GM19035 (cell line): ENCODE measurements around the gene SEC22A.

Experiments used
- ATAC-seq: cut with Tn5 transposase; IDR thresholded peaks from one replicate; pipeline ENCODE4 v1.9.1; 2021; ENCODE audit not compliant: unreplicated experiment

The SEC22A gene

DNA sequence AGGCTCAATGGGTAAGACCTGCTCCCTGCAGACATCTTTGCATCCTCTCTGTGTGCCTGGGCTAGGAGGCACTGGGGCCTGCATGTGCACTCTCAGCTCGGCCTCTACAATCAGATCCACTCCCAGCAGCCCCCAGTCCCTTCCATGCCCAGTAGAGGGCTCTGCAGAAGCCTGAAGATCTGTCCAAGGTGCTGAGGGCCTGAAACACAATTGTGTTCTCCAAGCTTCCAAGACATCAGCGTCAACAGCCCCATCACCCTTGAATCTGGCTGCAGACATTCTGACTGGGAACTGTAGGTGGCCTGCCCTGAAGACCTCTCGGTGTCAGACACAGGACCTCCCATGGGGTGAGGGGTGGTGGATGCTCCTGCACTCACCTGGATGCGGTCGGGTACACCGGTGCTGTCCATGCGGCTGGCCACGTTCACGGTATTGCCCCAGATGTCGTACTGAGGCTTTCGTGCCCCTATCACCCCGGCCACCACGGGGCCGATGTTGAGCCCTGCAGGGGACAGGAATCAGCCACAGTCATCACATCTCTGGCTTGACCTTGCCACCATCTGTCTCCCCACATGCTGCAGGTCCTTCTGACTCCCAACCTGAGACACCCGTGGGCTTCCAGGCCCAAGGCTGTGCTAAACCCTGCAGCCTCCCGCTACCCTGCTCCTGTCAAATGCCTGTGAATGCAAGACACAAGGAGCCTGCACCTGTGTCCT, 84.7 kb downstream of the SEC22A start:
- ATAC-seq = peak; percentile 67

DNA sequence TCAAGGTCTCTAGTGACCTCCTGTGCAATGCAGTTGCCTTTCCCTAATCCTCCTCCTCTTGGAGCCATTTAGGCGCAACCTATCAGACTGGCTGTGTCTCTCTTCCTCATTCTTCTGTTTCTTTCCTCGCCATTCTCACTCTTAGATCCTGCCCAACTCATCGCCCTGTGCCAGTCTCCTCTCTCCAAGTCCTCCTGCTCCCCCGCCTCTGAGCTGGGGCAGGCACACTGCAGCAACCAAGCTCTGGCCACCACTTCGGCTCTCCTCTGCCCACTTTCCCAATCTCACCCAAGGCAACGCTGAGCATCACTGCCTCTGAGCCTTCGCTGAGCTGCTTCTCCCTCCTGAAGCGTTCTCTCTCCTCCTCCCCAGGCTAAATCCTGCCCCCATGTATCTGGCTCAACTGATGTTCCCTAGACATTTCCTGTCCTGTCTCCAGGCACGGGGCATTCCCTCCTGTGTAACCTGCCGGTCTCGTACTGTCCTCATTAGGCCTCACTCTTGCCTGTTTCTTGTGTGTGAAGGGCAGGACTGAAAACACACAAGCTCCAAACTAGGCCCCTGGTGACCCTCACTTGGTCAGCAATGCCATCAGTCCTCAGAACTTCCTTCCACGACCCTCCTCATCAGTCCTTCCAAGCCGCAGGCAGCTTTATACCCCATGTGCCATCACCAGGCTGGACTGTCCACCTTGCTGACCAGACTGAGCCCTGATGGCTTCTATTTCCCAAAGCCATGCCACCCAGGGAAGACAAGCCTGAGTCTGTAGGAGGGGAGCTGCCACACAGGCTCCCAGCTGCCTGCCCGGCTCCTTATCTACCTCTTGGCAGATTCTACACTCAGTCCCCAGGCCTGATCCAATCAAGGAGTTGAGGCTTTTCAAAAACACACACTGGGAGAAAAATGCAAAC, 85.6 kb downstream of the SEC22A start:
- ATAC-seq = no peak

DNA sequence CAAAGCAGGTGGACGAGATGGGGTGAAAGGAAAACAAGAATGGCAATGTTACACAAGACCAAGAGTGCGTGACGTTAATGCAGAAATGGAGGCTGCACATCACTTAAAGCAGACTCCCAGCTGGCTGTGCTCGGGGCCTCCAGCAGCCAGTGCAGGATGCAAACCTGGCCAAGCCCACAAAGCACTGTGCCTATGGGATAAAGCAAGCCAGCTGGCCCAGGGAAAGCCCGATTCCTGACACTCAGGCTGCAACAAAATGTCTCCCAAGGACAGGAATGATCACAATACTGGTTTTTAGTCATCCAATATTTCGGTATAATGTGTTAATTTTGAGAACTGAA, 86.2 kb downstream of the SEC22A start:
- ATAC-seq = no peak

DNA sequence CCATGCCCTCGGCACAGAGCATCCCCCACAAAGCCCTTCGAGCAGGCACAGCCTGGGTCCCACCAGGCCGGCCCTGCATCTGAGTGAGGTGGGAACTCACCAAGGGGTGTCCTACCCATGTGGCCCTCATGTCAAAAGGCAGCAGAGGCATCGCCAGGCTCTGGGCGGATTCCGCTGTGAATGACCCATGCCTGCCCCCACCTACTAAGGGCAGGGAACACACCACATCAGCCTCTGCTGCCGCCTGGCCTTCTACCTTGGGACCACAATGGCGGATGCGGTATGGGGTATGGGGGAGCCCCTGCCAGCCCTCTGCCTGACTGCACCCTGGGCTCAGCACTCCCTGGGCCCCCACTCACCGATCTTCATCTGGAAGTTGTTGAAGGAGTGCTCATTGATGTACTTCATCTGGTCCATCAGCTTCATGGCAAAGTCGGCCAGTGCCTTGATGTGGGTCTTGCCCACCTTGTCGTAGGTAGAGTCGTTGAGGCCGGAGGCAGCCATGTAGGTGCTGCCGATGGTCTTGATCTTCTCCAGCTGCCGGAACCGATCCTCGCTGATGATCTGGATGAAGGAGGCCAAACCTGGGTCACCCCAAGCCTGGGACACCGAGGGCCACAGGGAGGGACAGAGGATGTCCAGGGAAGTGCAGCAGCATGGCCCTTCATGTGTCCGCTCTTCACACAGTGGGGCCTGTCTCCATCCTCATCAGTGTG, 87.8 kb downstream of the SEC22A start:
- no peak for ATAC-seq

DNA sequence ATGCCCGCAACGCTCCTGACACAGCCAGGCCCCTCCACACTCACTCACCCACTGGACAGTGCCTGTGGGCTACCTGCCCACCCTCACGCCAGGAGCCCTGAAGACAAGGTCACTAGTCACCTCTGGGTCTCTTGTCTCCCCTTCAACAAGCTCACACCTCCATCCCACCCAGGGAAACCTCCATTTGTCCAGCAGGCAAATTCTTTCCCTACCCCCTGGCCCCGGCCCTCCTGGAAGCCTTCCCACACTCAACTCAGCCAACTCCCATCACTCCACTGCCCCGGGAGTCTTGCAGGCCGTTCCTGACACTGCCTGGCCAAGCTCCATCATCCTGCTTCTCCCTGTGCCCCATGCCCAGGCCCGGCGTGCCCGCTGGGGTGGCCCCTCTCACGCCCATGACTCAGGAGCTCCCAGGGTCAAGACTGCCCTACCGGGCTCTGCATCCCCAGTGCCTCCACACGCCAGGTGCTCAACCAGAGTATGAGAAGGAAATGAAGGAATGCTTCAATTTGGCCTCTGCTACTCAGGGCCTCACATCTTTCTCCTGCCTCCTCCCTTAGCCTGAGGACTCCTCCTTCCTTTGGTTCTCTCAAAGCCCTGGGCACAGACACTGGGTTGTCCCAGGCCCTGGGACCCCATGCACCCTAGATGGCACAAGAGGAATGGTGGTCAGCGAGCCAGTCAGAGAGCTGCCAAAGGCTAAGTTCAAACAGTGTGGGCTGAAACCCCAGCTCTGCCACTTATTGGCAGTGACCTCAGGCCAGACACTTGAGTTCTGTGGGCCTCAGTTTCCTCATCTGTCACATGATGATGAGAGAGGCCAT, 88.6 kb downstream of the SEC22A start:
- no peak for ATAC-seq

DNA sequence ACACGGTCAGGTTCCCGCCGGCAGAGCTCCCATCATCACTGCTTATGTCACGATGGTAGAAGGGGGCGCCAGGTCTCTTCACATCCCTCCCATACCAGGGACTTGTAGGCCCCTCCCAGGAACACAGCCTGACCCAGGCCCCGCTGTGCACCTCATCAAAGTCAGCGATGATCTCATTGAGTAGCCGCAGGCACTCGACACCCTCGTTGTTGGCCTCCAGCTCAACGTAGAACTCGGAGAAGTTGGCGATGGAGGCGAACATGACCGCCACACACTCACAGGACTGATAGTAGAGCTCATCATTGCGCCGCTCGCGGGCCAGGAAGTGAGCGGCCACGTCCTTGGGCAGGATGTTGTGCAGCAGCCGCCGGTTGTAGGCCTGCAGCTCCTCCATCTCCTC, 89.2 kb downstream of the SEC22A start:
- no peak for ATAC-seq

DNA sequence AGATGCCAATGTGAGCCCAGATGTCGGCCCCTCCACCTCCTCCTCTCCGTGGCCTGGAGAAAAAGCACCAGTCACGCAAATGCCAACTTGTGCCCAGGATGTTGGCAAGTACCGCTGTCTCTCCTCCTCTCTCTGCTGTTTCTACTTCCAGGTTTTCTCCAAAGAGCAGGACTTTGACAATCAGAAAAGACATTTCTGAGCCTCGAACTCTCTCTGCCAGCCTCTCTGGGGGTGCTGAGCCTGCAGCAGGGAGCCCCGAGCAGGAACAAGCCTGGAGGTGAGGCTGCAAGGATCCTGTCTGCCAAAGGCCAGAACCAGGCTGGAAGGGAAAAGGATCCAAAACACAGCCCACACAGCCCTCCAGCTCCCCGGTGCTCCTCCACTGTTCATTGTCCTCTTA, 89.7 kb downstream of the SEC22A start:
- ATAC-seq = no peak

DNA sequence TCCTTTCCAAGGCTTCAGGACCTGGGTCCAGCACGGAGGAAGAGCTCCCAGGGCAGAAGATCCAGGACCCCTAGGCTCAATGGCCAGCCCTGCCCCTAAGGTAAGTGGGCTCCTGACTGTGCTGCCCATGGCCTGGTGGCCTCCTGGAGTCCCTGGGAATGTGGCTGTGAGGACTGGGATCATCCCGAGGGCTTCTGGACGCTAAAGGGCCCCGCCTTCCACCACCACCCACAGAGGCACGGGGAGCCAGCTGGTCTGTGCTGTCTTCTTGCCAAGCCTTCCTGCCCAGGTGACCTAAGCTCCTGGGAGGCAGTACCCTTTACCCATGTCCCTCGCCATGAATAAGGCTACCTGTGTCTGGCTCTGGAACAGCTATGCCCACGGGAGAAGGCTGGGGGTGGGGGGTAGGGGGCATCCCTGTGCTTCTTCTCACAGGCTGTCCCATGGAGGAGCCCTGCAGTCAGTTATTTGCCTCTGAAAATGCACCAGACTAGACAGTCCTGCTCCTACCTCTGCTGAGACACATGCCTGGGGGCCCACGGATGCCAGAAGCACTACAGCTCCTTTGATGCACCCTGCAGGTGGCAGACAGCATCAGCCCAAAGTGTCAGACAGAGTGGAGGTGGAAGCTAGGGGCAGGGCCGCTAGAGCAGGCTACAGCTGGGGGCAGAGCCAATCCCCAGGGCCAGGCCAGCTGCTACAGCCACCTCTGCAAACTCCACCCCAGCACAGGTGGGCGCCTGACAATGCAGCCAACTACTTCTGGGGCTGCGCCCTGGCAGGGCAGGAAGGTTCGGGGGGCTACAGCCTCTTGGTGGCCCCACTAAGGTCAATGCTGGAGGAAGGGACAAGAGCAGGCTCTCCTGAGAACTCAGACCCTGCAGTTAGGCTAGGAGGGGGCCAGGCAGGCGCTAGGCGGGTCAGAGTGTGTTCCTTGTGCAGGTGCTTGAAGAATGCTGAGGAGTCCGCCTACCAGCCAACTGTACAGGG, 90.9 kb downstream of the SEC22A start:
- ATAC-seq = no peak

DNA sequence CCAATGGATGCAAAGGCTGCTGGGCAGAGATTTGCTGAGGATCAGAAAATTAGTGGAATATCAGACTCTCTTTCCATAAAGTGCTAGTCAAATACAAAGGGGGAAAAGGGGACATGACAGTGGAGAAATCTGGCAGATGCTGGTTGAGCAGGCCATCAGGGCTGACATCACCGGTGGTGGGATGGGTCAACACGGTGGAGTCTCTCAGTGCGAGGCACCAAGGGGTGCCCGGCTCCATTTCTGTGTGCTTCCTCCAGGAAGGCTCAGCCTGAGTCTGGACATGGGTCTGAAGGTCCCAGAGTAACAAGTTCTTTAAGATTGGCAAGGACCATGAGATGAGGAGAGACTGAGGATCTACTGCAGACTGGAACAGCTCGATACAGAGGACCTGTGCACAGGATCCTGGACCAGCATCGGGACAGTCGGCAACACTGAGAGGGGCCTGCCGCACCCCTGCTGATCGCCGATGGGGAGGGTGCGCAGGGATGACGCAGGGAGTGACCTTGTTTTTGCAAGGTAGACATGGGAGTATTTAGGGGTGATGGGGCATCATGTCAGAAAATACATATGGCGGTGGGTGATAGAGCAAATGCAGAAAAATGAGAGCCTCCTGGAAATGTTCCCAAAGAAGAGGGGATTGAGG, 92.7 kb downstream of the SEC22A start:
- no peak for ATAC-seq

DNA sequence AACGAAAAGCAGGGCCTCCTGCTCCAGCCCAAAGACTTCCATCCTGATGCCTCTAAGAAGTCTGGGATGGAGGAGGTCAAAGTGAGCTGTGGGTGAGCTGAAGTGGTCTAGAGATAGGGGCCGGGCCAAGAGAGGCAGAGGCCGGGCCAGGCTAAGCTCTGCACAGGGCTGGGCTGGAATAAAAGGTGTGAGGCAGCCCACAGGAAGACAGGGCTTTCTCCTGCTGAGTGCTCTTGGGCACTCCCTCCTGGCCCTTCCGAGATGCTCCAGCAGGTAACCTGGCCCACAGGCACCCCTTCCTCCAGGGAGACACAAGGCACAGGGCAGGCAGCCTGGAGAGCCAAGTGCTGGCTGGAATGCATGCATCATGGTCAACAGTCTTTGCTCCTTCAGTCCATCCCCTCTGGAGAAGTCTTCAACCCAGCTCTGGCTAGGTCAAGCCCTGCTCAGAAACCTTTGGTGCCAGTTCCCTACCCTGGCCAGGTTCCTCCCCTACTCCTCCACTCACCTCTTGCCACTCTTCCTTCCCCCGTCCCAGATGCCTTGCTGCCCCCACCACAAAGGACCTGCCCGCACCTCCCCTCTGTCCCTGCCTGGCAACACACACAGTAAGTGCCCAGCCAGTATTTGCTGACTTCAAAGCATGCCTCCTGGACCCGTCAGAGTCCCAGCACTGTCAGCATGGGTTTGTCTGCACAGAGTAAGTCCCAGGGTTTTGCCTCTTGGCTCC, 93.6 kb downstream of the SEC22A start:
- no peak for ATAC-seq

DNA sequence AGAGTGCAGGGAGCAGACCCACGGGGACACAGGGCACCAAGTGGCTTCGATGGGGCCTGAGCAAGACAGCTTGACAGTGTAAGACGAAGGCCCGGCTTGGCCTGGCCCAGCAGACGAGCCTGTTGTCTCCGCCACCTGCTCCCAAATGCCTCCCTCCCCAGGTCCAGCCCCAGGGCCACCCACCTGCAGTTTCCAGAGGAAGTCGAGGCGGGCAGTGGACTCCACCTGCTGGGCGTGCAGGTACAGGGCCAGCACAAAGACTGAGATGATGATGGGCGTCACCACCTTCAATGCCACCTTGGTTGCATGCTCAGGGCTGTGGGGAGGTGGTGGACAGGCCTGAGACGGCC, 94.1 kb downstream of the SEC22A start:
- no peak for ATAC-seq

DNA sequence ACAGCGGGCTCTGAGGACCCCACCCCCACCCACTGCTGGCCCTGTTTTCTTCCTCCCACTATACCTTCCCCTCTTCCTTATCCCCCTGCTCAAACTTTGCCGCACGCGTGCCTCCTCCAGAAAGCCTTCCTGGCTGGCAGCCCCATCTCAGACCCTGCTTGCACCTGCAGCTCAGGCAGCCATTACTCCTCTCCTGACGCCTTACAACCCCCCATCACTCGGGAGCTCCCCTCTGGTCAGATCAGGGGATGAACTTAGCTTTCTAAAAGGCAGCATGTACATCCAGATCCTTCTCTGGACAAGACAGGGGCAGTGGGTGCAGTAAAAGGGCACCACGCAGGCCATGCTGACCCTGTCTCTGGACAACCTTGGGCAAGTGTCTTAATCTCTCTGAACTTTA, 94.5 kb downstream of the SEC22A start:
- no peak for ATAC-seq

DNA sequence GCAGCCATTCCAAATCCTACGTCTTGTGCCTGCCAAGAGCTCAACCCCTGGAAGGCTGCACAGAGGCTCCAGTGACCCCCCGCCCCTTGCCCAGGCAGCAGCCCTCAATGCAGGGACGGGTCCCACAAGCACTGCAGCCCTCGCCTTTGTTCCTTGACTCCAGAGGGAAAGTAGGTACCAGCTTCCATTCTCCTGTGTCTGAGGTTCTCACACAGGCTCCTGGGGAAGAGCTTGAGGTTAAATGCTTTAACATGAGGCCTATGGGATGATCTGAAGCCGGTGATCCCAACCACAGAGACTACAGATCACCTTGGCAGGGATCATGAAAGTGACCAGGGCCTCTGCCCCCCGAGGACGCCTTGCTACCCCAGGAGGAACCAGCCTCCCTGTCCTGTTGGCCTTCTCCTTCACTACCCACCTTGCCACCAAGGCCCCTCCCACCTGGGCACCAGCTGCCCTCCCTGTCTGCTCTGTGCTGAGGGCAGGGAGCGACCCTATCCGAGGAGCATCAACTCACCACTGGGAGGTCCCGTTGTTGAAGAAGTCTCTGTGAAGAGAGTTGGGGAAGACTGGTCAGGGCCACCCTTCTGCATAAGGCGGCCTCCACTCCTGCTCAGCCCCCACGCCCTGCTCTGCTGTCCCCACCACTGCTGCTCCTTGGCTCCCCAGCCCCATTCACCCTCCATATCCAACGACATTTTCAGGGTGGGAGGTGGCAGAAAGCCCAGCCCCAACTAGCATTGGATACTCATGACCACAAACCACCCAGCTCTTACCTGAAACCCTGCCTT, 95.3 kb downstream of the SEC22A start:
- no peak for ATAC-seq

DNA sequence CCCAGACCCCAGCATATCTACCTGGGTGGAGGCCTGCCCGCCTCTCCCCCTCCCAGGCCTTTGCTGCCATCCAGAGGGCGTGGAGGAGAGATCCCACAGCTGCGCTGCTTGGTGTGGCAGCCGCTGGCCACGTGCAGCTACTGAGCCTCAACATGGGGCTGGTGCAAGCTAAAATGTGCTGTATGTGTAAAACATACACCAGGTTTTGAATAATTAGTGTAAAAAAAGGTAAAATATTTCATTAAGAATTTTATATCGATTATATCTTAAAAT, 95.8 kb downstream of the SEC22A start:
- no peak for ATAC-seq

DNA sequence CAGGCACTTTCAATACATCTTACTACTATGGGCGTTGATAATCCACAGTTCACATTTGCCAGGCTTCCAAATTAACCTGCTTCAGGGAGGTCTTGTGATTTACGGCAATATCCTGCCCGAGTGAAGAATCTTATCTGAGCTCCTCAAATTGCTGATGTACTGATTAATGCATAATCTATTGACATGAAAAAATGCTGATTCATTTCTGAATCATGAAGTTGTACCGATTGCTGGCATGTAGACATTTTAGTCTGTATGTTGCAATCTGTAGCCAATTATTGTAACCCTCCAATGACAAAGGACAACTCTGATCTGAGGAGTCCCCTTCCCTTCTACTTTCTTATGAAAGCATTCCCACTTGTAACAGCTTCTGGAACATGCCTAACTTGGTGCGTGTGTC, 97.2 kb downstream of the SEC22A start:
- ATAC-seq = no peak

DNA sequence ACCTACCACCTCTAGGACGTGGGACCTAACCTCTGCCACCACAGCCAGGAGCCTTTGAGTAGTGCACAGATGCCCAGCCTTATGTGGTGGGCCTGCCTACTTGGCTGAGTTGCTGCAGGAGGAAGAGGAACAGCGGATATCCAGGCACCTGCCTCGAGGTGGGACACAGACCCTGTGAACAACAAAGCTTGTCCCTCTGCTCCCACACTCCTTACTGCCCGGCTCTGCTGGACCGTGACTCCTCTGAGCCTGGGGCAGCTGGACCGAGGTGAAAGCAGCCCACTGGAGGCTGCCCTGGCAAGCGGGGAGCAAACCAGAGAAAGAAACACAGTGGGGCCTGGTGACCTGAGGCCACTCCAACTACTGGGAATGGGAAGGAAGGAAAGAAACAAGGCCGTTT, 97.8 kb downstream of the SEC22A start:
- ATAC-seq = no peak

DNA sequence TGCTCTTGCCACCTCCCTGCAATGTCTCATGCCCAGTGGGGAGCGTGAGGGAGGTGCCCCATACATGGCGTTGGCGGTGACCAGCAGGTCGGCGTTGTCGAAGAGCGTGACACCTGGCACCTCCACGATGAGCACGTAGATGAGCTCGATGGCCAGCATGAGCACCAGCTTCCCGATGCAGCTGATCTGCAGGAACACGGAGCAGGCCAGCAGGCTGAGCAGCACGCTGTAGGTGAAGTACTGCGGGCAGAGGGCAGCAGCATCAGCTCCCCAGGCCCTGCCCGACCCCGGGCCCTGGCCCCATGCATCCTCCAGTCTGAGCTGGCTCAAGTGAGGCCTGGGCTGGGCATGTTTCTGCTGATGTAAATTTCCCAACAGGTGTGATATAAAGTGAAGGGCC, 98.3 kb downstream of the SEC22A start:
- ATAC-seq = no peak

DNA sequence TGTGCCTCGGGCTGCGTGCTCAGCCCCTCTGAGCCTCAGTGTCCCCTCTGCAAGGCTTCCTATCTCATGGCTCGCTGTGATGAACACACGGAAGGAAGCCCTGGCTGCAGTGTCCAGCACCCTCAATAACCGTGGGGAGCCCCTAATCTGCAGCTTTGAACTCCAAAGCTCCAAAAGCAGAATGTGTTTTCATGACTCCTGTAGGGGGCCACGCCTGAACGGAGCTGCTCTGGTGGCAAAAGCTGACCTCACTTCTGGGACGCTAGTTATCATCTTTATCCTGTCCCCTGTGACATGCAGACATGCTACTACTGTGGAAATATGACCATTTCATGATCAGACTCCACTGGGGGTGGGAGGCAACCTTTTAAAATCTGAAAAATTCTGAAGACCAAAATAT, 98.8 kb downstream of the SEC22A start:
- no peak for ATAC-seq
